Activated naive CD4-positive, alpha-beta T cell treated with anti-CD3 and anti-CD28 coated beads, Interleukin-2, amount 50 U/mL, for 24 hours (primary cell): Measurements from ENCODE around the gene GPT2.
A peak's percentile ranks its signal among the peaks of the same experiment; 100 is the strongest.
"Not testable (repeated sequence)": the region's sequence is repeated elsewhere in the genome, so short reads cannot be mapped to it uniquely, and the experiment has no call there.

Source experiments
- H3K27ac Mint-ChIP-seq: one replicate; pipeline ENCODE4 v1.8.0; 2021; ENCODE audit warnings: mild to moderate bottlenecking, mixed read lengths
- H3K27me3 Mint-ChIP-seq: one replicate; pipeline ENCODE4 v1.8.0; 2021; ENCODE audit warnings: mixed read lengths
- H3K36me3 Mint-ChIP-seq: one replicate; pipeline ENCODE4 v1.8.0; 2021; ENCODE audit warnings: mixed read lengths
- H3K4me1 Mint-ChIP-seq: one replicate; pipeline ENCODE4 v1.8.0; 2021; ENCODE audit warnings: mixed read lengths
- H3K4me3 Mint-ChIP-seq: one replicate; pipeline ENCODE4 v1.8.0; 2021; ENCODE audit warnings: mild to moderate bottlenecking, mixed read lengths
- H3K9me3 Mint-ChIP-seq: one replicate; pipeline ENCODE4 v1.8.0; 2021; ENCODE audit warnings: mixed read lengths

The GPT2 gene

DNA sequence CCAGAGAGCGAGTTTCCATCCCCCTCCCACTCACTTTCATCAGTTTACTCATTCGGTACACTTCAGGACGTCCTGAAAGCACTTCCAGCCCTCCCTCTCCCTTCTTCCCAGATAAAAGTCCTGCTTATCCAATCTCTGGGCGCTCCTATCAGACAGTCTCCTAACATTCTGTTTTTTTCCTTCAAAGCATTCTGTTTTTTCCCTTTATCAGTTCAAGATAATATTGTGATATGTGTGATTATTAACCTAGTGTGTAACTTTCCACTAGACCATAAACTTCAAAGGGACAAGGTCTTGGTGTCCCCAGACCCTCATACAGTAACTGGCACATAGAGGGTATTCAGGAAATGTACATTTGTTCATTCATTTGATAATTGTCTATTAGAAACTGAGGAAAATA, 28.8 kb upstream of the GPT2 start:
- H3K4me3 Mint-ChIP-seq, result no peak overlapping the region
- H3K36me3 Mint-ChIP-seq, result no peaks in the 10 kb centered on the region

DNA sequence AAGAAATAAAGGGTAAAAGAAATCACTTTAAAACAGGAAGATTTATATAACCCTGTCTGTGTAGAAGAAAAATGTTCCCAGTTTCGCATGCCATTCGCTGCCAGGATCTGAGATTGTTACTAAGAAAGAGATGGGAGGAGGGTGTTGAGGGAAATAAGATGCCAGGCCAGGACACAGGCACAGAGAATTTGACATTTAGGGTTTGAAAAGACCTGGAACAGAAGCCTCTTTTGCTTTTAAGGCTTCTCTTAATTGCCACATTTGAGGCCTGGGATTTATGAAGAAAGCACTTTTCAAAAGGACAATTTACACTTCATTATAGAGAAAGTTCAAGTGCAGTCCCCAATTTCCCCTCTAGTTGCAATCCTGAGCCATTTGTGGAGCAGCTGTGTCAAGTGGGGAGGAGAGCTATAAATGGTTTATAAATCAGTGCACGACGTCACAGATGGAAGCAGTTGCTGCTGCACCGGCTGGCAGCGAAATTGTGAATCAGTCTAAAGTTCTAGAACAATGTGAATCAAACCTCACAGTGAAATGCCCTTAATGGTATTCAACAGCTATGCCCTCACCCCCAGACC, 26.7 kb upstream of the GPT2 start:
- H3K27me3 Mint-ChIP-seq, result no peaks in the 10 kb centered on the region
- no peaks in the 10 kb centered on the region for H3K4me1 Mint-ChIP-seq
- H3K36me3 Mint-ChIP-seq, result no peaks in the 10 kb centered on the region
- no peak overlapping the region for H3K4me3 Mint-ChIP-seq
- no peak overlapping the region for H3K27ac Mint-ChIP-seq
- no peaks in the 10 kb centered on the region for H3K9me3 Mint-ChIP-seq

More for the DNA sequence above, 28.8 kb upstream of the GPT2 start:
- Mint-ChIP-seq H3K9me3 (no peaks in the 10 kb centered on the region), H3K27me3 (no peaks in the 10 kb centered on the region), H3K27ac (no peak overlapping the region), H3K4me1 (no peaks in the 10 kb centered on the region)

DNA sequence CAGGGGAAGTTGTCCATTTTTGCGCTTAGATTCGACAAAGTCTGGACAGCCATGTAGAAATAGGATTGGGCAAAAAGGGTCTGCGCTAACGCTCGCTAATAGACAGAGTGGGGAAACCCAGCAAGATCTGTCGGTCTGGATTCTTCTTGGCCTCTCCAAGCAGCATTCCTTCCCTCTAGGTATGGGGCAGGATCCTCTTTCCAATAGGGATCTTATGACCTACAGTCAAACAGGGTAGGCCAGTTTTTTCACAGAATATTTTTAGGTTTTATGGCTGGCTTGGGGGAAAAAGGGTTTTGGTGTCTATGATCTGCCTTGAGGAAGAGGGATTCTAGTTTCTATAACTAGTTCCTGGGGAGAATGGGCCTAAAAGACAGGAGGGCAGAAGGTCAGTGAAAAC, 26.0 kb upstream of the GPT2 start:
- Mint-ChIP-seq H3K36me3 (no peaks in the 10 kb centered on the region), H3K9me3 (no peaks in the 10 kb centered on the region), H3K27ac (no peak overlapping the region), H3K27me3 (no peaks in the 10 kb centered on the region), H3K4me1 (no peaks in the 10 kb centered on the region), H3K4me3 (no peak overlapping the region)

DNA sequence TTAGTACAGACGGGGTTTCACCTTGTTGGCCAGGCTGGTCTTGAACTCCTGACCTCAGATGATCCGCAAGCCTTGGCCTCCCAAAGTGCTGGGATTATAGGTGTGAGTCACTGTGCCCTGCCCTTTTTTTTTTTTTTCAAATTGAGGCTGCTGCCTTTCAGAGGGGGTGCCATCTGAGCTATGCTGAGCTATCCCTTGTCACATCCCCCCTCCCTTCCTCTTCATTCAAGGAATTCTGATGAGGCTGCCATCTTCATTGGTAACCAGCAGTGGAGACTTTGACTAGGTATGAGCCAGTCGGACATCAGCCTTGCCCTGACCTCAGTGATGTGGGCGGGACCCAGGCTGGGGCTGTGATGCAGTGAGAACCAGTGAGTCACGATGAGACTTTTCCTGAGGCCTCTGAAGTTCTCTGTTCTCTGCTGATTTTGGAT, 24.4 kb upstream of the GPT2 start:
- Mint-ChIP-seq H3K4me1 (peaks cover 12% of the 10 kb centered on the region), H3K4me3 (no peak overlapping the region), H3K27ac (no peak overlapping the region), H3K9me3 (no peaks in the 10 kb centered on the region), H3K27me3 (no peaks in the 10 kb centered on the region), H3K36me3 (no peaks in the 10 kb centered on the region)

DNA sequence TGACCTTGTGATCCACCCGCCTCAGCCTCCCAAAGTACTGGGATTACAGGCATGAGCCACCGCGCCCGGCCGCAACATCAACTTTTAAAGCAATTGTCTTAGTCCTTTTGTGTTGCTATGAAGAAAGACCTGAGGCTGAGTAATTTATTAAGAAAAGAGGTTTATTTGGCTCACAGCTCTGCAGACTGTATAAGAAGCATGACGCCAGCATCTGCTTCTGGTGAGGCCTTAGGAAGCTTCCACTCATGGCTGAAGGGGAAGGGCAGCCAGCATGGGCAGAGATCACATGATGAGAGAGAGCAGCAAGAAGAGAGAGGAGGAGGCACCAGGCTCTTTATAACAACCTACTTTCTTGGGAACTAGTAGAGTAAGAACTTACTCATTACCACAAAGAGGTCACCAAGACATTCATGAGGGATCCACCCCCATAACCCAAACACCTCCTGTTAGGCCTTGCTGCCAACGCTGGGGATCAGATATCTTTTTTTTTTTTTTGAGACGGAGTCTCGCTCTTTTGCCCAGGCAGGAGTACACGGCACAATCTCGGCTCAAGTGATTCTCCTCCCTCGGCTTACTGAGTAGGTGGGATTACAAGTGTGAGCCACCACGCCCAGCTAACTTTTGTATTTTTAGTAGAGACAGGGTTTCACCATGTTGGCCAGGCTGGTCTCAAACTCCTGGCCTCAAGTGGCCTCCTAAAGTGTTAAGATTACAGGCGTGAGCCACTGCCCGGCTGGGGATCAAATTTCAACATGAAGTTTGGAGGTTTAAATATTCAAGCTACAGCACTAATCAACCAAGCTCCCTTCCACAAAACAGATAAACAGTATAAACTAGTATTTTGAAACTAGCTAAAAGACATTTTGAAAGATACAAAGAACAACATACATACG, 21.4 kb upstream of the GPT2 start:
- no peaks in the 10 kb centered on the region for H3K9me3 Mint-ChIP-seq
- no peak overlapping the region for H3K4me3 Mint-ChIP-seq
- H3K4me1 Mint-ChIP-seq, result peaks cover 12% of the 10 kb centered on the region
- no peaks in the 10 kb centered on the region for H3K36me3 Mint-ChIP-seq
- H3K27ac Mint-ChIP-seq, result no peak overlapping the region
- H3K27me3 Mint-ChIP-seq, result no peaks in the 10 kb centered on the region

DNA sequence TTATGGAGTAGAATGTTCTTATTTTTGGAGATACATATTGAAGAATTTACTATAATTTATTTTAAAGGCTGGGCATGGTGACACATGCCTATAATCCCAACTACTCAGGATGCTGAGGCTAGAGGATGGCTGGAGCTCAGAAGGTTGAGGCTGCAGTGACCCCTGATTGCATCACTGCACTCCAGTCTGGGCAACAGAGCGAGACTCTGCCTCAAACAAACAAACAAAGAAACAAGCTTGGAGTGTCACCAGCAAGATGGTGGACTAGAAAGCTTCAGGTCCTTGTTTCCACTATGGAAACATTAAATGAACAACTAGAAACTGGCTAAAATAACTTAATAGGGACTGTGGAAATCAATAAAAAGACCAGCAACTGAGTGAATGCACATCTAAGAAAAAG, 17.9 kb upstream of the GPT2 start:
- H3K4me1 Mint-ChIP-seq, result peaks cover 12% of the 10 kb centered on the region
- no peak overlapping the region for H3K27ac Mint-ChIP-seq
- H3K9me3 Mint-ChIP-seq, result no peaks in the 10 kb centered on the region
- H3K4me3 Mint-ChIP-seq, result no peak overlapping the region
- H3K36me3 Mint-ChIP-seq, result no peaks in the 10 kb centered on the region
- no peaks in the 10 kb centered on the region for H3K27me3 Mint-ChIP-seq

DNA sequence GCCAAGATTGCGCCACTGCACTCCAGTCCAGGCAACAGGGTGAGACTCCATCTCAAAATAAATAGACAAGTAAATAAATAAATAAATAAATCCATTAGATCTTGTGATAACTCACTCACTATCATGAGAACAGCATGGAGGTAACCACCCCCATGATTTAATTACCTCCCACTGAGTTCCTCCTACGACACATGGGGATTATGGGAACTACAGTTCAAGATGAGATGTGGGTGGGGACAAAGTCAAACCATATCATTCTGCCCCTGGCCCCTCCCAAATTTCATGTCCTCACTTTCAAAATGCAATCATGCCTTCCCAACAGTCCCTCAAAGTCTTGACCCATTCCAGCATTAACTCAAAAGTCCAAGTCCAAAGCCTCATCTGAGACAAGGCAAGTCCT, 16.7 kb upstream of the GPT2 start:
- not testable (repeated sequence) for H3K27me3 Mint-ChIP-seq

DNA sequence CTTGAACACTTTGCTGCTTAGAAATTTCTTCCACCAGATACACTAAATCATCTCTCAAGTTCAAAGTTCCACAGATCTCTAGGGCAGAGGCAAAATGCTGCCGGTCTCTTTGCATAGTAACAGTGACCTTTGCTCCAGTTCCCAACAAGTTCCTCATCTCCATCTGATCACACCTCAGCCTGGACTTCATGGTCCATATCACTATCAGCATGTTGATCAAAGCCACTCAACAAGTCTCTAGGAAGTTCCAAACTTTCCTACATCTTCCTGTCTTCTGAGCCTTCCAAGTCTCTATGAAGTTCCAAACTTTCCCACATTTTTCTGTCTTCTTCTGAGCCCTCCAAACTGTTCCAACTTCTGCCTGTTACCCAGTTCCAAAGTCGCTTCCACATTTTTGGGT, 15.3 kb upstream of the GPT2 start:
- H3K4me3 Mint-ChIP-seq, H3K4me1 Mint-ChIP-seq, H3K27me3 Mint-ChIP-seq, H3K9me3 Mint-ChIP-seq, H3K36me3 Mint-ChIP-seq, H3K27ac Mint-ChIP-seq: not testable (repeated sequence)

More for the DNA sequence above, 16.7 kb upstream of the GPT2 start:
- not testable (repeated sequence) for H3K9me3 Mint-ChIP-seq, H3K4me3 Mint-ChIP-seq, H3K36me3 Mint-ChIP-seq, H3K27ac Mint-ChIP-seq
- peaks cover 12% of the 10 kb centered on the region for H3K4me1 Mint-ChIP-seq

DNA sequence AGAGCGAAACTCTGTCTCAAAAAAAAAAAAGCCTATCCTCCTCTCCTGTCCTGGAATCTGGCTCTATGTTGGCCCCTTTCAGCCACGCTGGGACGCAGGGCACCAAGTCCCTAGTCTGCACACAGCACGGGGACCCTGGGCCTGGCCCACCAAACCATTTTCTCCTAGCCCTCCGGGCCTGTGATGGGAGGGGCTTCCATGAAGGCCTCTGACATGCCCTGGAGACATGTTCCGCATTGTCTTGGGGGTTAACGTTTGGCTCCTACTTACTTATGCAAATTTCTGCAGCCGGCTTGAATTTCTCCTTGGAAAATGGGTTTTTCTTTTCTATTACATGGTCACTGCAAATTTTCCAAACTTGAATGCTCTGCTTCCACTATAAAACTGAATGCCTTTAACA, 12.6 kb upstream of the GPT2 start:
- Mint-ChIP-seq H3K27me3 (no peaks in the 10 kb centered on the region), H3K4me3 (no peak overlapping the region), H3K27ac (no peak overlapping the region), H3K4me1 (no peaks in the 10 kb centered on the region), H3K9me3 (no peaks in the 10 kb centered on the region), H3K36me3 (no peaks in the 10 kb centered on the region)

DNA sequence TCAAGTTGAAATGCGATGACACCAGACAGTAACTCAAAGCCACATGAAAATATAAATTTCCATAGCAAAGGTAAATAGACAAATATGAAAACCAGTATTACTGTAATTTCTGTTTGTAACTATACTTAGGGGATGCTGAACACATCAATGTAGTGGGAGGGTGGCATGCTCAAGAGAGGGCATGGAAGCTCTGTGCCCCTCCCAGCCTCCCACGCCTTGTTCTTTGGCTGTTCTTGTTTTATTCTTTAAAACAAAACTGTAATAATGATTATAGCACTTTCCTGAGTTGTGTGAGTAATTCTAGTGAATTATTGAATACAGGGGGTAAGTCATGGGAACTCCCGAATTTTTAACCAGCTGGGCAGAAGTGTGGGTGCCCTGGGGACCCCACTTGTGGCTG, 11.0 kb upstream of the GPT2 start:
- no peaks in the 10 kb centered on the region for H3K27me3 Mint-ChIP-seq
- no peak overlapping the region for H3K4me3 Mint-ChIP-seq
- H3K27ac Mint-ChIP-seq, result no peak overlapping the region
- H3K36me3 Mint-ChIP-seq, result no peaks in the 10 kb centered on the region
- H3K9me3 Mint-ChIP-seq, result no peaks in the 10 kb centered on the region
- H3K4me1 Mint-ChIP-seq, result no peaks in the 10 kb centered on the region

DNA sequence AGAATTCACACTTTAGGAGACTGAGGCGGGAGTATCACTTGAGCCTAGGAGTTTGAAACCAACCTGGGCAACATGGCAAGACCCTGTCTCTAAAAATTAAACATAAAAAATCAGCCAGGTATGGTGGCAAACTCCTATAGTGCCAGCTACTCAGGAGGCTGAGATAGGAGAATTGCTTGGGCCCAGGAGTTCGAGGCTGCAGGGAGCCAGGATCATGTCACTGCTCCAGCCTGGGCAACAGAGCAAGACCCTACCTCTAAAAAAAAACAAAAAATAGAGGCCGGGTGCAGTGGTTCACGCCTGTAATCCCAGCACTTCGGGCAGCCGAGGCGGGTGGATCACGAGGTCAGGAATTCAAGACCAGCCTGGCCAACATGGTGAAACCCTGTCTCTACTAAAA, 8.9 kb upstream of the GPT2 start:
- Mint-ChIP-seq H3K4me3 (no peak overlapping the region), H3K27me3 (no peaks in the 10 kb centered on the region), H3K9me3 (no peaks in the 10 kb centered on the region), H3K4me1 (no peaks in the 10 kb centered on the region), H3K27ac (no peak overlapping the region), H3K36me3 (no peaks in the 10 kb centered on the region)

DNA sequence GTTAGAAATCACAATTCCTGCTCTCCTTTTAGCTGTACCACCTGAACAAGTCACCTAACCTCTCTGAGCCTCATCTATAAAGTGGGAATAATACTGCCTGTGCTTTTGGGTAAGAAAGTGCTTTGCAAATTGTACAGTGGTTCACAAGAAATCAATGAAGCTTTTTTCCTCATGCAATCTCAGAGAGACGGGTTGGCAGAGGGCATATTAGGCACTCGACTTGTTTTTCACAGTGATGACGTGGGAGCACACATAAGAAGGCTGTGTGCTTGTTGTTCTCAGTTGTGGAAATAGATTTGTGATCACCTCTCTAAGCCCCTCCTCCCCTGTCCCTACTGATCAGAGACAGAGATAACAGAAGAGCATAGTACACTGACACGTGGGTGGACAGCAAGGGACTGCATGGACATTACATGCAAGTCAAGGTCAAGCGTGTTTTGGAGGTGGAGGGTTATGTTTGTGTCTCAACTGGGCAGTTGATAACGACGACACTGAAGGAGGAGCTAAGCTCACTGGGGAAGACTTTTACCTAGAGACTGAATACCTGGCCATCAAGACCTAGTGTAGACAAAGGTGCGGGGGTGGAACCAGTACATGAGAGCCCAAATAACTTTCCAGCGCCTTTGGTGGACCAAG, 1.7 kb upstream of the GPT2 start:
- no peaks in the 10 kb centered on the region for H3K36me3 Mint-ChIP-seq
- H3K9me3 Mint-ChIP-seq, result no peaks in the 10 kb centered on the region
- H3K4me3 Mint-ChIP-seq, result peak overlapping the region; percentile 23
- no peaks in the 10 kb centered on the region for H3K27me3 Mint-ChIP-seq
- H3K27ac Mint-ChIP-seq, result no peak overlapping the region
- peaks cover 17% of the 10 kb centered on the region for H3K4me1 Mint-ChIP-seq

DNA sequence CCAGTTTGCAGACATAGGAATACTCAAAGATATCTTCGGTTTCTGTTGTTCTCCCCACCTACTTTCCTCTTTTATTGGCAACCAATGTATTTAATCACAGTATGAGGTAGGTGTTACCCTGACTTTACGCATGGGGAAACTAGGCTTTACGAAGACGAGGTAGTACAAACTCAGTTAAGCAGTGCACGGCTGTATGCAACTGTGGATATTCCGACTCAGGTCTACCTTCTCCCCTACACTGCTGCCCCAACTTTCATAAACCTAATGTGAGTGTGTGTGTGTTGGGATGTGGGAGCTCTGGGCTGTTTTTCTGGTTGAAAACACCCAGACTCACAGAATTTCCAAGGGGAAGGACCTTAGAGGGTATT, 1.2 kb upstream of the GPT2 start:
- Mint-ChIP-seq H3K4me3 (peak overlapping the region; percentile 95), H3K27ac (peak overlapping the region; percentile 97), H3K36me3 (no peaks in the 10 kb centered on the region), H3K4me1 (peaks cover 17% of the 10 kb centered on the region), H3K27me3 (peaks cover 1% of the 10 kb centered on the region), H3K9me3 (no peaks in the 10 kb centered on the region)

DNA sequence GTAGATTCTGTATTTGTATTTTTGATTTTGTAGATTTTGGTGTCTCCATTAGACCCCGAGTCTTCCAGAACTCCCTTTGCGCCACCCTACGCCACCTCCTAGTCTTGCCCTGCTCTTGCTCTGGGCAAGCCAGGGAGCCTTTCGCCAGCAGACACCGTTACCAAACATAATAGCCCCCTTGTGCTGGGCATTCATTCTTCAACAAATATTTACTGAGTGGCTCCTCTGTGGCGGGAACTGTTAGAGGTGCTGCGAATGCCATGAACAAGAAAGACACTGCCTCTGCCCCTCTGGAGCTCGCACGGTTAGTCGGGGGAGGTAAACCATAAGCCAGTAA, 841 bp upstream of the GPT2 start:
- Mint-ChIP-seq H3K9me3 (no peaks in the 10 kb centered on the region), H3K27ac (peak overlapping the region; percentile 97), H3K4me1 (peaks cover 17% of the 10 kb centered on the region), H3K27me3 (peaks cover 2% of the 10 kb centered on the region), H3K36me3 (no peaks in the 10 kb centered on the region), H3K4me3 (peak overlapping the region; percentile 95)

DNA sequence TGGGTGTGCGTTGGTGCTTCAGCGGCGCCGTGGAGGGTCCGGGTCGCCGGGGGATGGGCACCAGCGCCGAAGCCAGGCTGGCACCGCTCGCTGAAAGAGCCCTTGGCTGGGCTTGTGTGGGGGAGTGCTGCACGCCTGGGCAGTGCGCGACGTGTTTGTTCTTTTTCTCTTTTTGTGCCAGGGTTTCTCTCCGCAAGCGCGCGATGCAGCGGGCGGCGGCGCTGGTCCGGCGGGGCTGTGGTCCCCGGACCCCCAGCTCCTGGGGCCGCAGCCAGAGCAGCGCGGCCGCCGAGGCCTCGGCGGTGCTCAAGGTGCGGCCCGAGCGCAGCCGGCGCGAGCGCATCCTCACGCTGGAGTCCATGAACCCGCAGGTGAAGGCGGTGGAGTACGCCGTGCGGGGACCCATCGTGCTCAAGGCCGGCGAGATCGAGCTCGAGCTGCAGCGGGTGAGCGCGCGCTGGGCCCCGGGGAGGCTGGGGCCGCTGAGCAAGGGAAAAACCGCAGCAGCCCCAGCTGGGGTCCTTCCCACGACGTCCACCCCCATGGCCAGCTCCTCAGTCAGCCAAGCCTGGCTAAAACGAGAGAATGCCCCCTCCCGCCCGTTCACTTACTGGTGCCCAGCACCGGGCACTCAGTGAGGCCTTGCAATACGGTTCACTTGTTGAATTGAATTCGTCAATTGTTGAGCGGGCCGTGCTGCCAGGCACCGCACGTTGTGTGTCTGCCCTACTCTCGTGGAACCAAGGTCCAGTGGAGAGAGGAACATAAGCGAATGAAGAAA, 541 bp downstream of the GPT2 start:
- Mint-ChIP-seq H3K4me1 (peaks cover 17% of the 10 kb centered on the region), H3K27ac (no peak overlapping the region), H3K36me3 (no peaks in the 10 kb centered on the region), H3K9me3 (no peaks in the 10 kb centered on the region), H3K4me3 (peak overlapping the region; percentile 95), H3K27me3 (peaks cover 2% of the 10 kb centered on the region)
